NCI-H2029 (cell line): ENCODE results near the gene CAPN13.

Experiments
- DNase-seq: peaks from one replicate; lab custom pipeline; 2025; lab: John Stamatoyannopoulos, UW

The CAPN13 gene

GRCh38 chr2:30786923-30787685 lies 20.1 kb downstream of the CAPN13 start:
- DNase-seq: no peak

GRCh38 chr2:30784682-30785081 lies 22.6 kb downstream of the CAPN13 start:
- DNase-seq: no peak

GRCh38 chr2:30781961-30782533 lies 25.2 kb downstream of the CAPN13 start:
- no peak for DNase-seq

- DNase-seq: no peak
These were observed 25.8 kb downstream of the CAPN13 start for GRCh38 chr2:30781451-30781850.

- DNase-seq: no peak
These were observed 26.4 kb downstream of the CAPN13 start for GRCh38 chr2:30780776-30781330.

- no peak for DNase-seq
These were observed 28.6 kb downstream of the CAPN13 start for GRCh38 chr2:30778611-30779010.

GRCh38 chr2:30777661-30778505 lies 29.4 kb downstream of the CAPN13 start:
- no peak for DNase-seq

- DNase-seq: no peak
These were observed 30.2 kb downstream of the CAPN13 start for GRCh38 chr2:30776831-30777635.

- DNase-seq: no peak
These were observed 31.4 kb downstream of the CAPN13 start for GRCh38 chr2:30775833-30776232.

- no peak for DNase-seq
These were observed 35.1 kb downstream of the CAPN13 start for GRCh38 chr2:30772021-30772705.

- DNase-seq: no peak
These were observed 36.2 kb downstream of the CAPN13 start for GRCh38 chr2:30770816-30771576.

GRCh38 chr2:30769891-30770462 lies 37.3 kb downstream of the CAPN13 start:
- no peak for DNase-seq

GRCh38 chr2:30769481-30769780 lies 37.8 kb downstream of the CAPN13 start:
- no peak for DNase-seq

GRCh38 chr2:30768708-30769480 lies 38.4 kb downstream of the CAPN13 start:
- no peak for DNase-seq

- DNase-seq: no peak
These were observed 39.1 kb downstream of the CAPN13 start for GRCh38 chr2:30768036-30768686.

GRCh38 chr2:30766666-30767065 lies 40.6 kb downstream of the CAPN13 start:
- no peak for DNase-seq

- DNase-seq: no peak
These were observed 41.3 kb downstream of the CAPN13 start for GRCh38 chr2:30765876-30766470.

GRCh38 chr2:30765191-30765590 lies 42.1 kb downstream of the CAPN13 start:
- DNase-seq: no peak
